HL-60 (cell line): ENCODE measurements around the gene TRIM44.

Experiments
- DNase-seq, 2 experiments: peaks; one replicate each; pipeline ENCODE4 v3.0.0-alpha.2; 2010 to 2020; ENCODE audit warnings: low read depth in 1 of 2, low spot score in 1 of 2
- H3K27ac ChIP-seq: fragments of 250-450 bp; sonication (Bioruptor Pico); replicated peaks from 2 replicates; pipeline ENCODE4 v1.5.1; 2020; ENCODE audit warnings: mild to moderate bottlenecking, moderate library complexity
- H3K27me3 ChIP-seq: fragments of 250-450 bp; sonication (Bioruptor Pico); 2 replicates; pipeline ENCODE4 v1.5.1; 2021; ENCODE audit warnings: mild to moderate bottlenecking, moderate library complexity; ENCODE audit not compliant: insufficient read depth, poor library complexity, severe bottlenecking
- H3K4me3 ChIP-seq: replicated peaks from 2 replicates; pipeline ENCODE4 v1.5.1; 2011; ENCODE audit warnings: mild to moderate bottlenecking, control low read depth, low read length; ENCODE audit not compliant: insufficient read depth
- CTCF ChIP-seq: IDR thresholded peaks from one replicate; pipeline ENCODE4 v1.5.1; 2011; ENCODE audit warnings: low read length, control low read depth, inconsistent platforms; ENCODE audit not compliant: insufficient read depth
- GABPA ChIP-seq: IDR thresholded peaks from 2 replicates; pipeline ENCODE4 v1.6.1; 2012; ENCODE audit warnings: low read depth
- POLR2AphosphoS5 ChIP-seq: IDR thresholded peaks from 2 replicates; pipeline ENCODE4 v1.6.1; 2012; ENCODE audit warnings: low read depth
- REST ChIP-seq: IDR thresholded peaks from 2 replicates; pipeline ENCODE4 v1.6.1; 2012; ENCODE audit warnings: low read depth; ENCODE audit not compliant: insufficient replicate concordance
- SPI1 ChIP-seq: IDR thresholded peaks from 2 replicates; pipeline ENCODE4 v1.6.1; 2012; ENCODE audit warnings: low read depth, mild to moderate bottlenecking, borderline replicate concordance

The TRIM44 gene

GRCh38 chr11:35725885-35726284, 63.3 kb downstream of the TRIM44 start:
- Histone ChIP-seq H3K27me3 (no peaks in the 10 kb centered on the region), H3K4me3 (no peak overlapping the region), H3K27ac (no peak overlapping the region)
- DNase-seq = no peak
- TF ChIP-seq GABPA (no peak), POLR2AphosphoS5 (no peak), CTCF (no peak), REST (no peak), SPI1 (no peak)

GRCh38 chr11:35727140-35727539, 64.6 kb downstream of the TRIM44 start:
- Histone ChIP-seq H3K4me3 (no peak overlapping the region), H3K27me3 (no peaks in the 10 kb centered on the region), H3K27ac (no peak overlapping the region)
- no peak for DNase-seq
- TF ChIP-seq SPI1 (no peak), POLR2AphosphoS5 (no peak), REST (no peak), GABPA (no peak), CTCF (no peak)

- H3K4me3 ChIP-seq = no peak overlapping the region
- DNase-seq = no peak
- H3K27ac ChIP-seq = no peak overlapping the region
- TF ChIP-seq REST = no peak
- no peak for TF ChIP-seq GABPA
- TF ChIP-seq SPI1 = no peak
- no peak for TF ChIP-seq POLR2AphosphoS5
- H3K27me3 ChIP-seq = no peaks in the 10 kb centered on the region
Observed at GRCh38 chr11:35730254-35730653, 67.7 kb downstream of the TRIM44 start.
